ENCODE measurements around the gene CSRP3. TPM values are rescaled to one million over a fixed set of nuclear protein-coding genes. Genes with fewer than 3 reads are reported as not detected.
"Not testable (repeated sequence)": the region's sequence is repeated elsewhere in the genome, so short reads cannot be mapped to it uniquely, and the experiment has no call there.

CSRP3 gene
- total and polyA plus RNA-seq, 2 of the 4 experiments (the other 2 are of a cell fraction) = not detected

DNA sequence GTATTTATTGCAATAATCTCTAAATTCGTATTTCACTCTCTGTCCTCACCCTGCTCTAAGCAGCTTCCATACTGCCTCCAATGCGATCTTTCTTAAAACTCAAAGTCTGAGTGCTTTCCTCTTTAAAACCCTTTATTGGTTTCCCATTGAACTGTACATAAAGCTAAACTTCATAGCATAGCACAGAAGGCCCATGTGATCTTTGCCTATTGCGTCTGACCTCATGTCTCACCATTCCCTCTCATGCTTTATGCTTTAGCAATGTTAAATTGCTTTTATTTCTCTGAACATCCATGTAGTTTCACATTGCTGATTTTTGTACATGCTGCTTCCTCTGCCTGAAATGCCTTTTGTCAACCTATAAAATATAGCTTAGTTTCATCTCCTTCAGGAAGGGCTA lies 56.5 kb downstream of the CSRP3 start:
- H3K4me3 ChIP-seq (ENCODE audit: insufficient read depth, low read depth, low read length) = no peak overlapping the region
- no peak overlapping the region for H3K23ac ChIP-seq (ENCODE audit: low read depth, low read length)
- H3K56ac ChIP-seq (ENCODE audit: extremely low read depth, insufficient read depth, low read length) = no peak overlapping the region
- no peak overlapping the region for H4K91ac ChIP-seq (ENCODE audit: insufficient read depth, low read depth, low read length)
- H3K9ac ChIP-seq (ENCODE audit: low read depth, low read length) = no peak overlapping the region
- no peak overlapping the region for H3K4me2 ChIP-seq (ENCODE audit: low read depth, low read length)
- CTCF ChIA-PET = no interaction called here
- no peak overlapping the region for H2AK5ac ChIP-seq (ENCODE audit: low read depth, low read length)
- H4K20me1 ChIP-seq (ENCODE audit: insufficient read depth, low read length) = no peaks in the 10 kb centered on the region
- no peak overlapping the region for H4K8ac ChIP-seq (ENCODE audit: low read depth in 2 of 2, low read length in 2 of 2)
- H3K27ac ChIP-seq (ENCODE audit: insufficient read depth, low read length) = no peak overlapping the region
- H3K9me1 ChIP-seq (ENCODE audit: insufficient read depth, low read length) = no peaks in the 10 kb centered on the region
- no peaks in the 10 kb centered on the region for H3K27me3 ChIP-seq (ENCODE audit: control insufficient read depth, insufficient read depth, low read length)
- 73% methylated on average over 3 of the region's 3 CpGs; no CpG with 5 or more reads in 1 of the 2 experiments for WGBS, 2 experiments (ENCODE audit: extremely low coverage in 2 of 2, insufficient read length in 1 of 2)
- intact Hi-C loops (cut with micrococcal nuclease) = no loop called here
- H2BK20ac ChIP-seq (ENCODE audit: low read depth, low read length) = no peak overlapping the region
- no peak overlapping the region for H3K18ac ChIP-seq (ENCODE audit: low read depth, low read length)
- no peaks in the 10 kb centered on the region for H3K79me1 ChIP-seq (ENCODE audit: low read depth in 1 of 2, low read length in 2 of 2)
- H3K9me3 ChIP-seq (ENCODE audit: control insufficient read depth, insufficient read depth, low read length) = no peaks in the 10 kb centered on the region
- no peak for TF ChIP-seq NFE2L2 (IDR thresholded peaks at IDR 0.05; ENCODE audit: low read depth, low read length)
- DNase-seq (no peak), ATAC-seq (ENCODE audit: low read depth) (no peak)
- H2AFZ ChIP-seq (replicated peaks; ENCODE audit: low read length, poor library complexity) = no peak overlapping the region
- H3K4me1 ChIP-seq (ENCODE audit: control insufficient read depth, insufficient read depth, low read length) = no peaks in the 10 kb centered on the region
- no peak overlapping the region for H4K5ac ChIP-seq (ENCODE audit: low read depth, low read length)
- H2BK5ac ChIP-seq (ENCODE audit: low read depth, low read length, poor library complexity, severe bottlenecking) = no peak overlapping the region
- H2AK9ac ChIP-seq (replicated peaks; ENCODE audit: low read depth, low read length, poor library complexity) = no peak overlapping the region
- H3K4ac ChIP-seq (ENCODE audit: low read depth, low read length) = no peak overlapping the region
- POLR2A ChIA-PET (ENCODE audit: unreplicated experiment) = no interaction called here
- dilution Hi-C loops (cut with HindIII; ENCODE audit: low sequenced_read_pairs, unreplicated experiment) = no loop called here
- no peaks in the 10 kb centered on the region for H3K36me3 ChIP-seq (ENCODE audit: control insufficient read depth, insufficient read depth, low read length)
- no TSS peak for BruUV-seq (replicated peaks)
- no peak overlapping the region for H3K14ac ChIP-seq (replicated peaks; ENCODE audit: low read depth, low read length)
- H2BK120ac ChIP-seq (ENCODE audit: low read depth, low read length) = no peak overlapping the region
- H2BK15ac ChIP-seq (ENCODE audit: low read depth, low read length) = no peak overlapping the region
- in situ Hi-C loops (cut with MboI; ENCODE audit: low sequenced_read_pairs) = no loop called here

DNA sequence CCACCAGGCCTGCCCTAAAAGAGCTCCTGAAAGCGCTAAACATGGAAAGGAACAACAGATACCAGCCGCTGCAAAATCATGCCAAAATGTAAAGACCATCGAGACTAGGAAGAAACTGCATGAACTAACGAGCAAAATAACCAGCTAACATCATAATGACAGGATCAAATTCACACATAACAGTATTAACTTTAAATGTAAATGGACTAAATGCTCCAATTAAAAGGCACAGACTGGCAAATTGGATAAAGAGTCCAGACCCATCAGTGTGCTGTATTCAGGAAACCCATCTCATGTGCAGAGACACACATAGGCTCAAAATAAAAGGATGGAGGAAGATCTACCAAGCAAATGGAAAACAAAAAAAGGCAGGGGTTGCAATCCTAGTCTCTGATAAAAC lies 64.9 kb downstream of the CSRP3 start:
- H3K18ac ChIP-seq (ENCODE audit: low read depth, low read length); H3K4ac ChIP-seq (ENCODE audit: low read depth, low read length); H2BK120ac ChIP-seq (ENCODE audit: low read depth, low read length); H3K14ac ChIP-seq (replicated peaks; ENCODE audit: low read depth, low read length); H4K5ac ChIP-seq (ENCODE audit: low read depth, low read length); H3K27me3 ChIP-seq (ENCODE audit: control insufficient read depth, insufficient read depth, low read length); DNase-seq; H3K4me1 ChIP-seq (ENCODE audit: control insufficient read depth, insufficient read depth, low read length); CTCF ChIA-PET; H3K27ac ChIP-seq (ENCODE audit: insufficient read depth, low read length); POLR2A ChIA-PET (ENCODE audit: unreplicated experiment); intact Hi-C loops (cut with micrococcal nuclease); H3K9me1 ChIP-seq (ENCODE audit: insufficient read depth, low read length); H2BK5ac ChIP-seq (ENCODE audit: low read depth, low read length, poor library complexity, severe bottlenecking); BruUV-seq (replicated peaks); H3K9ac ChIP-seq (ENCODE audit: low read depth, low read length); in situ Hi-C loops (cut with MboI; ENCODE audit: low sequenced_read_pairs); dilution Hi-C loops (cut with HindIII; ENCODE audit: low sequenced_read_pairs, unreplicated experiment); H3K56ac ChIP-seq (ENCODE audit: extremely low read depth, insufficient read depth, low read length); H3K4me2 ChIP-seq (ENCODE audit: low read depth, low read length); H2AK9ac ChIP-seq (replicated peaks; ENCODE audit: low read depth, low read length, poor library complexity); H3K9me3 ChIP-seq (ENCODE audit: control insufficient read depth, insufficient read depth, low read length); H3K23ac ChIP-seq (ENCODE audit: low read depth, low read length); H4K20me1 ChIP-seq (ENCODE audit: insufficient read depth, low read length); H3K4me3 ChIP-seq (ENCODE audit: insufficient read depth, low read depth, low read length); H3K79me1 ChIP-seq (ENCODE audit: low read depth in 1 of 2, low read length in 2 of 2); ATAC-seq (ENCODE audit: low read depth); H2BK20ac ChIP-seq (ENCODE audit: low read depth, low read length); H2AK5ac ChIP-seq (ENCODE audit: low read depth, low read length); H3K36me3 ChIP-seq (ENCODE audit: control insufficient read depth, insufficient read depth, low read length); H4K8ac ChIP-seq (ENCODE audit: low read depth in 2 of 2, low read length in 2 of 2); H2AFZ ChIP-seq (replicated peaks; ENCODE audit: low read length, poor library complexity); H4K91ac ChIP-seq (ENCODE audit: insufficient read depth, low read depth, low read length); H2BK15ac ChIP-seq (ENCODE audit: low read depth, low read length): not testable (repeated sequence)
- no CpG with 5 or more reads among the region's 4 CpGs for WGBS, 2 experiments (ENCODE audit: extremely low coverage in 2 of 2, insufficient read length in 1 of 2)

Measured in IMR-90 (cell line).